ENCODE data around the gene HMBS.

GRCh38 chr11:119088406-119088805 lies 3.7 kb downstream of the HMBS start:
- TF ChIP-seq SUZ12 (IDR thresholded peaks at IDR 0.05; ENCODE audit: extremely low read depth, insufficient read depth, insufficient read length) (no peak), YY1 (IDR thresholded peaks at IDR 0.05; ENCODE audit: insufficient read depth, insufficient read length) (no peak)
